HL-60 (cell line): Measurements from ENCODE around the gene TMEM200A.

Experiments
- DNase-seq, 2 experiments: peaks; one replicate each; pipeline ENCODE4 v3.0.0-alpha.2; 2010 to 2020; ENCODE audit warnings: low read depth in 1 of 2, low spot score in 1 of 2
- H3K27ac ChIP-seq: fragments of 250-450 bp; sonication (Bioruptor Pico); replicated peaks from 2 replicates; pipeline ENCODE4 v1.5.1; 2020; ENCODE audit warnings: mild to moderate bottlenecking, moderate library complexity
- H3K27me3 ChIP-seq: fragments of 250-450 bp; sonication (Bioruptor Pico); 2 replicates; pipeline ENCODE4 v1.5.1; 2021; ENCODE audit warnings: mild to moderate bottlenecking, moderate library complexity; ENCODE audit not compliant: insufficient read depth, poor library complexity, severe bottlenecking
- H3K4me3 ChIP-seq: replicated peaks from 2 replicates; pipeline ENCODE4 v1.5.1; 2011; ENCODE audit warnings: mild to moderate bottlenecking, control low read depth, low read length; ENCODE audit not compliant: insufficient read depth
- CTCF ChIP-seq: IDR thresholded peaks from one replicate; pipeline ENCODE4 v1.5.1; 2011; ENCODE audit warnings: low read length, control low read depth, inconsistent platforms; ENCODE audit not compliant: insufficient read depth
- GABPA ChIP-seq: IDR thresholded peaks from 2 replicates; pipeline ENCODE4 v1.6.1; 2012; ENCODE audit warnings: low read depth
- POLR2AphosphoS5 ChIP-seq: IDR thresholded peaks from 2 replicates; pipeline ENCODE4 v1.6.1; 2012; ENCODE audit warnings: low read depth
- REST ChIP-seq: IDR thresholded peaks from 2 replicates; pipeline ENCODE4 v1.6.1; 2012; ENCODE audit warnings: low read depth; ENCODE audit not compliant: insufficient replicate concordance
- SPI1 ChIP-seq: IDR thresholded peaks from 2 replicates; pipeline ENCODE4 v1.6.1; 2012; ENCODE audit warnings: low read depth, mild to moderate bottlenecking, borderline replicate concordance

Gene TMEM200A

GRCh38 chr6:130376936-130377335 is 11.1 kb downstream of the TMEM200A start:
- no peak overlapping the region for H3K4me3 ChIP-seq
- no peak overlapping the region for H3K27ac ChIP-seq
- no peak for DNase-seq
- no peak for TF ChIP-seq REST
- no peak for TF ChIP-seq CTCF
- TF ChIP-seq SPI1 = no peak
- no peak for TF ChIP-seq GABPA
- no peak for TF ChIP-seq POLR2AphosphoS5
- H3K27me3 ChIP-seq = no peaks in the 10 kb centered on the region

- Histone ChIP-seq H3K27ac (no peak overlapping the region), H3K4me3 (no peak overlapping the region), H3K27me3 (no peaks in the 10 kb centered on the region)
- TF ChIP-seq POLR2AphosphoS5 (no peak), GABPA (no peak), SPI1 (no peak), CTCF (no peak)
- DNase-seq = no peak
Measured at GRCh38 chr6:130377371-130377770, 11.6 kb downstream of the TMEM200A start.

GRCh38 chr6:130377915-130378314 is 12.1 kb downstream of the TMEM200A start:
- Histone ChIP-seq H3K27ac (no peak overlapping the region), H3K4me3 (no peak overlapping the region), H3K27me3 (no peaks in the 10 kb centered on the region)
- DNase-seq = no peak
- TF ChIP-seq CTCF = no peak
- TF ChIP-seq REST = no peak
- no peak for TF ChIP-seq SPI1
- TF ChIP-seq POLR2AphosphoS5 = no peak
- no peak for TF ChIP-seq GABPA

GRCh38 chr6:130379223-130379622 is 13.4 kb downstream of the TMEM200A start:
- Histone ChIP-seq H3K27me3 (no peaks in the 10 kb centered on the region), H3K27ac (no peak overlapping the region), H3K4me3 (no peak overlapping the region)
- no peak for DNase-seq
- TF ChIP-seq REST (no peak), SPI1 (no peak), CTCF (no peak), POLR2AphosphoS5 (no peak)
